Endometrium (tissue), 2 donors: ENCODE results near the gene MAST2.

ENCODE experiments used
- FAIRE-seq: peaks from 2 replicates; lab custom pipeline; 2012; peaks lifted over from hg19 to GRCh38; lab: Jason Lieb, UNC
- donor health status: control.
- donor health status: control.

MAST2 gene

DNA sequence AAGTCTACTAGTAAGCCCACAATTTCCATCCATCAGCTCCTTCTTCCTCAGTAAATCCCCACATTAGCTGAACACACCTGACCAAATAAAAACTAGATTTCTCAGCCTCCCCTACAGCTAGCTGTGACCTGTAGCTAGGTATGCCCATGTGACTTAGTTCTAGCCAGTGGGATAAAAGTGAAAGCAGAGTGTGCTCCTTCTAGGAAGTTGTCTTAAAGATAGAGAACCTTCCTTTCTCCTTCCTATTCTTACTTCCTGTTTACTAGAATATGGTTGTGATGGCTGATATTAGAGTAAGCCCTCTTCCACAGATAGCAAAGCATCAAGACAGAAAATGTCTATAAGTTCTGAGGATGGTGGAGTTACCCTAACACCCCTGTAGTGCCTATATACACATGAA lies 262.0 kb downstream of the MAST2 start:
- no peak for FAIRE-seq

DNA sequence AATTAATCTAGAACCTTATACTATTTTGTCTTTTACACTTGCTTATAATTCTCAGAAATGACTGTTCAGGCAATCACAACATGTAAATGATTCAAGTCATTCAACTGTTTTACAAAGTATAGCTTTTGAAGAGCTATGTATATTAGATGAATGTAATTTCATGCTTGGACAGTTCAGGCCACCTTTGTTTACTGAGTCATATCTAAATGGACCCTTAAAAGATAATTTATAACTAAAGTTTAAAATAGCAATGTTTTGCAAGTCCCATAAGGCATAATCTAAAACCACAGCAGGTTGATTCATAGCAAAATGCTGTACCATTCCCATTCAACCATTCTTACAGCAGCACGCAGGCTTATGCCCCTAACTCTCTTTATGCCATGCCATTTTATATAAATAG lies 264.2 kb downstream of the MAST2 start:
- no peak for FAIRE-seq

DNA sequence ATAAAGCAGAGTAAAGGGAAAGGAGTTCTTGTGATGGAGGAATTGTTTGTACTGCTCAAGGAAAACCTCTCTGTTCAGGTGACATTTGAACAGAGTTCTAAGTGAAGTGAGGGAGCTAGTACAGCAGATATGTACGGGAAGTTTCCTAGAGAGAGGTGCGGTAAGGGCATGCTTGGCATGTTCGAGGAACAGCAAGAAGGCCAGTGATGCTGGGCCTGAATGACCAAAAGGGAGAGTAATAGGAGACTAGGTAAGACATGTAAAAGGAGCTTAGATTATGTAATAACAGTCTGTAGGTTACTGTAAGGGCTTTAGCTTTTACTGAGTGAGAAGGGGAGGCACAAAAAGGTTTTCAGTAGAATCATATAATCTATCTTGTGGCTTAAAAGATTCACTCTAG lies 265.1 kb downstream of the MAST2 start:
- no peak for FAIRE-seq

DNA sequence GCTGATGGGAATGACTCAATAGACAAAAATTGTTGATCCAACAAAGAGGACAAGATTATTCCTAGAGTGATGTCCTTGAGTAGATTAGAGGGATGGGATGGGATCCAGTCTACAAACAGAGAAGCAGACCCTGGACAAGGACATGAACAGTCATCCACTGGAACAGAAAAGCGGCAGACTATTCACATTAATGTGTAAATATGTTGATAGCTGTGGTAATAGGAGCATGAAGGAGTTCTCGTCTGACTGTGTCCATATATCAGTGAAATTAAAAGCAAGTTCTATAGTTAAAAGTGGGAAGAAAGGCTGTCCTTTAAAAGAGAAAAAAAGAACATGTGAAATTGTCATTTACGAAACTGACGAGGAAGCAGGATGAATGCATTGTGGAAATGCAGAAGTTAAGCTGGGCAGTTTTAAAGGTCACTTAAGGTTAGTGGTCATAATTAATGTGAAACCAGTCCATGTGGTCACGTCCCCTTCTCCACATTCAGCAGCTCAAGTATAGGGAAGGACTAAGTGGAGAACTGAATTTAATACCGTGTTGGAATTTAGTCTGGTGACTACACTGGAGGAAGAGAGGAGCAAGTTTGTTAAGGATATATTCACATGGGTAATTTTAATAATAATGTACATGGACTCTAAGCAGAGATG lies 266.9 kb downstream of the MAST2 start:
- FAIRE-seq, result no peak

DNA sequence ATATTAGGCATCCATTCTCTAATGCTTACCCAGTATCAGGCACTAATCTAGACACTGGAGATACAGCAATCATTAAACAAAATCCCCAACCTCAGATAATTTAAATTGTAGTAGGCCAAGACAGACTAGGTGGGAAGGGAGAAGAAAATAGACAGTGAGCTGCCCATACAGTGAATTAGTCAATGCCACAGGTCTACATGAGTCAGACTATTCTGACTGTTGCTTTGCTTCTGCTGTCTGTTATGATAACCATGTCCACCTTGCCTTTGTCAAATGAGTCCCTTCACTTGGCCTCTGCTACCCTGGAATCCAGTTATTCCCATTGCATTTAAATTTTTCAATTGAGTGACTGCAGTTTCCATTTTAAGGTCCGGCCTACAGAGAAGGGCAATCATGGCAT lies 269.6 kb downstream of the MAST2 start:
- no peak for FAIRE-seq

DNA sequence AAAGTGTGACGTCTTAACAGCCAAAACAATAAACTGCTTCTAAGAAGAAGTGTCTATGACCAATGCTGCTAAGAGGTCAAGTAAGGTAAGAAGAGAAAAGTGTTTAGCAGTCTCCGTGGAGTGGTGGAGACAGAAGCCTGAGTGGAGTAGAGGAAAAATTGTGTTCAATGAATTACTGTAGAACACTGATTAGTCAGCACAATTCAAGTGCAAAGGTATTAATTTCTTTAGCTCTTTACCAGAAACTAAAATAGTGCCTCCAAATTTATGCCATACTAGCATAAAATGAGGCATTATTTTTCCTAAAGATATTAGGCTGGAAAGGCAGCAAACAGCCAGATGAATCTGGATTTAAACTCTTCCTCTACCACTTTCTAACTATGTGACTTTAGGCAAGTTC lies 272.9 kb downstream of the MAST2 start:
- FAIRE-seq, result no peak

DNA sequence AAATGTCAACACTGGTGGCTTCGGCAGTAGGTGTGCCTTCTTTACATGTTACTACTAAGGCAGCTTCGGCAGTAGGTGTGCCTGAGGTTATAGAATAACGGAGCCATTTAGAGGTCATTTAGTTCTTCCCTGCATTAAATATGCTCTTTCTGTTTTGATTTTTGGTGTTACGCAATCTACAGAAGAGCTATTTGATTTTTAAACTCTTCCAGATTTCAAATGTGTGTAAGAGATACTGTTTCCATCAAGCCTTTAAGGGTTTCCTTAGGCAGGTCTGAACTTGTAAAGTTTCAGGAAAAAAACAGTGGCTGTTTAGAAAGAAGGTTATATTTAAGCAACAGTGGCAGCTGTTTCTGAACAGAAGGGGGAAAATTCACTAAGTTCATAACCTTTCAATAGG lies 274.2 kb downstream of the MAST2 start:
- FAIRE-seq, result no peak

DNA sequence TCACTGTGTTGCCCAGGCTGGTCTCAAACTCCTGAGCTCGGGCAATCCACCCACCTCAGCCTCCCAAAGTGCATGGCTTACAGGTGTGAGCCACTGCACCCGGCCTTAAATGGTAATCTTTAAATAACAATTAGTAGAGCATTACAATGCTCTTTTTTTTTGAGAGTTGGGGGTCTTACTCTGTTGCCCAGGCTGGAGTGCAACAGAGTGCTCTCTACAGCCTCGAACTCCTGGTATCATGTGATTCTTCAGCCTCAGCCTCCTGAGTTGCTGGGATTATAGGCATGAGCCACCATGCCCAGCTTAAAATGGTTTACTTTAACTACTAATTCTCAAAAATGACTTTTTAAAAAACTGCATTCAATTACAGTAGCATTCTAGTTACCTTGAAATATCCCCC lies 276.8 kb downstream of the MAST2 start:
- no peak for FAIRE-seq

DNA sequence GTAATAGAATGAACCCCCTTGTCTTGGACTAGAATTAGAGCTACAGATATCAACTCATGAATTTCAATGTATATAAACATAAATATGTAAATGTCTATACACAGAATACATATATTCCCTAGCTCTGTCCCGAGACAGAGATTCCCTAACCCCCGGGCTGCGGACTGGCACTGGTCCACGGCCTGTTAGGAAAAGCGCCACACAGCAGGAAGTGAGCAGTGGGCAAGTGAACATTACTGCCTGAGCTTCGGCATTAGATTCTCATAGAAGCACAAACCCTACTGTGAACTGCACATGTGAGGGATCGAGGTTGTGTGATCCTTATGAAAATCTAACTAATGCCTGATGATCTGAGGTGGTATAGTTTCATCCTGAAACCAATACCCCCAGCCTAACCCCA lies 277.8 kb downstream of the MAST2 start:
- no peak for FAIRE-seq

DNA sequence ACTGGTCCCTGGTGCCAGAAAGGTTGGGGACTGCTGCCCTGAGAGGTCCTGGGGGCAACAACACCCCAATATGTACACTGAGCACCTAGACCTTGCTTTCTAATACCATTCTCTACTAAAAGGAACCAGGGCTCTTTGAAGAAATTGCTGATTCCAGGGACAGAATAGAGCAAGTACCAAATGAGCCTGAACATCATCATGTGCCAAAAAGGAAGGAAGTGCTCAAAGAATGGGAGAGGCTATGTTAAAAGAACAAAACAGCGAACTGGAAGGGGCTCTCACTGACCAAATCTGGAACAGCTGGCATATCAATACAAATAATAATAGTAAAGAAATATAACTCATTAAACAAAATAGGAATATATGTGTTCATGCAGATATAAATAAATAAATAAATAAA lies 278.2 kb downstream of the MAST2 start:
- no peak for FAIRE-seq

DNA sequence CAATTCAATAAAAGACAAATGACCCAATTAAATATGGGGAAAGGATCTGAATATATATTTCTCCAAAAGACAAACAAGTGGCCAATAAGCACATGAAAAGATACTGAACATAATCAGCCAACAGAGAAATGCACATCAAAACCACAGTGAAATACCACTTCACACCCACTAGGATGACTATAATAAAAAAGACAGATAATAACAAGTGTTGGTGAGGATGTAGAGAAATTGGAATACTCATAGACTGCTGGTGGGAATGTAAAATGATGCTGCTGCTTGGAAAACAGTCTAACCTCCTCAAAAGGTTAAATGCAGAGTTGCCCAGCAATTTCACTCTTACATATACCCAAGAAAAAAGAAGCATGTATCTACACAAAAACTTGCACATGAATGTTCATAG lies 280.2 kb downstream of the MAST2 start:
- FAIRE-seq, result no peak

DNA sequence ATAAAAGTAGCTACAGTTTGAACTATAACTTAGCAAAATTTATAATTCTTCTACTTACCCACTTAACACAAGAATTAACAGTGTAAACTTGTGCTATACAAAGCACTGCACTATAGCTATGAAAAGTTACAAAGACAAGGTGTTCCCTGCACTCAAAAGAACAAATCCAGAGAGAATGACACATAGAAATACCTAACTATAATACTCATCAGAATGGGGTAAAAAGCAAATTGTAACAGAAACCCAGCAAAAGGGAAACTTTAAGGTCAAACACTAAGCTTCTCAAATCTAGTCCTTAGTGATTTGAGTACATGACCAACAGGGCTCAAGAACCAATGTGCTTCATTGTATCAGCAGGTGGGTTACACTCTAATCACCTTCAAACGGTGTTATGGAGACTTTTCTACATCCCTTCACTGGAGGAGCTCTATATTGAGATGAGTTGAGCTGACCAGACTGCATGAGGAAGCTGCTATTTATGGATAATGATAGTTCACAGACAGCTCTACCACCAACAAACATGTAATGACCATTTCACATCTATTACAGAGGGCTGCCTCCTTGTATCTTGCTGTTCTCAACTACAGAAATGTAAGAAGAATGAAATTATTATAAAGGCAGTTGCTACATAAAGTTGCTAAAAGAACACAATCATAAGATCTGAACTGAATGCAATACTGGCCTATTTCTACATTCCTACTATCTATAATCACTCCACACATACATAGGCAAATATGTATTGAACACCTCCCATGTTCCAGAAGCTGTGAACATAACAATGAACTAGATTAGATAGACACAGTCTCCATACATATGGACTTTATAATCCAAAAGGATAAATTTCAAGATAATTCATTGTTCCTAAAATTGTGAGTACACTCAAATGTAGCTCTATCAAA lies 281.4 kb downstream of the MAST2 start:
- no peak for FAIRE-seq
